A549 (cell line): ENCODE results near the gene RPH3AL. TPM values are rescaled to one million over a fixed set of nuclear protein-coding genes. Genes with fewer than 3 reads are reported as not detected.
A peak's percentile ranks its signal among the peaks of the same experiment; 100 is the strongest.

Source experiments
- ATAC-seq, 2 experiments: fragments of 200-7000 bp in 1 of 2; fragments of >200 bp in 1 of 2; cut with Nextera tagmentation in 1 of 2; cut with Tn5 transposase in 1 of 2; 3 replicates each; pipeline versions ENCODE4 v1.8.0 to v1.9.1; 2018 to 2020; ENCODE audit warnings: mild to moderate bottlenecking in 1 of 2, moderate library complexity in 1 of 2
- CTCF ChIA-PET: fragments of 300-600 bp; sonication (Branson Sonifier 250); formaldehyde crosslinking; extraction: SDS; loops from one replicate; lab custom pipeline; 2021; ENCODE audit warnings: antibody characterized with exemption, inconsistent platforms; lab: Yijun Ruan, JAX
- POLR2A ChIA-PET: fragments of 350-600 bp; formaldehyde crosslinking; extraction: SDS; loops from one replicate; lab custom pipeline; 2021; ENCODE audit warnings: antibody characterized with exemption, inconsistent platforms; lab: Yijun Ruan, JAX
- DNase-seq, 2 experiments: peaks; one replicate each; pipeline versions ENCODE4 v3.0.0 to v3.0.0-alpha.2; 2011 to 2016; ENCODE audit warnings: low read depth in 1 of 2, low spot score in 1 of 2
- FAIRE-seq: peaks from 2 replicates; lab custom pipeline; 2011; peaks lifted over from hg19 to GRCh38; lab: Jason Lieb, UNC
- H3K27ac ChIP-seq, 2 experiments: fragments of >200 bp; sonication (Bioruptor Twin); formaldehyde crosslinking; 3 replicates each; pipeline ENCODE4 v1.5.1; 2016 to 2017
- H3K4me1 ChIP-seq: fragments of >200 bp; sonication (Bioruptor Twin); formaldehyde crosslinking; 3 replicates; pipeline ENCODE4 v1.6.1; 2016
- H3K4me2 ChIP-seq: fragments of >200 bp; sonication (Bioruptor Twin); formaldehyde crosslinking; 3 replicates; pipeline ENCODE4 v1.6.1; 2016
- H3K4me3 ChIP-seq: fragments of >200 bp; sonication (Bioruptor Twin); formaldehyde crosslinking; 3 replicates; pipeline ENCODE4 v1.5.1; 2016
- H3K9me3 ChIP-seq: fragments of >200 bp; sonication (Bioruptor Twin); formaldehyde crosslinking; 3 replicates; pipeline ENCODE4 v1.6.1; 2016
- BHLHE40 ChIP-seq: IDR thresholded peaks from 2 replicates; pipeline ENCODE4 v1.6.1; 2012; ENCODE audit warnings: low read depth, low read length, inconsistent platforms
- CBX8 ChIP-seq: fragments of 200-600 bp; sonication (generic); IDR thresholded peaks from 2 replicates; pipeline ENCODE4 v1.6.1; 2016
- CHD4 ChIP-seq: fragments of 200-600 bp; sonication (generic); IDR thresholded peaks from 2 replicates; pipeline ENCODE4 v1.6.1; 2016; ENCODE audit warnings: antibody characterized with exemption, mild to moderate bottlenecking, borderline replicate concordance
- EHF ChIP-seq: fragments of 250-450 bp; sonication (Bioruptor Pico); IDR thresholded peaks from 2 replicates; pipeline ENCODE4 v1.5.0; 2020; ENCODE audit warnings: mild to moderate bottlenecking
- EHMT2 ChIP-seq: fragments of 200-600 bp; sonication (generic); IDR thresholded peaks from 2 replicates; pipeline ENCODE4 v1.6.1; 2016; ENCODE audit warnings: antibody characterized with exemption, low read depth, mild to moderate bottlenecking, moderate library complexity
- ESRRA ChIP-seq: fragments of 150-350 bp; IDR thresholded peaks from 2 replicates; pipeline ENCODE4 v1.6.1; 2014; ENCODE audit warnings: mild to moderate bottlenecking, low read length, borderline replicate concordance
- FOSL2 ChIP-seq, 2 experiments: fragments of 450-650 bp in 1 of 2; fragments of >200 bp in 1 of 2; sonication (Bioruptor Twin) in 1 of 2; formaldehyde crosslinking; IDR thresholded peaks; 2 replicates each; pipeline versions ENCODE4 v1.5.0 to v1.6.1; 2016 to 2020; ENCODE audit warnings: mild to moderate bottlenecking in 1 of 2, moderate library complexity in 1 of 2
- HDAC2 ChIP-seq: fragments of 200-600 bp; sonication (generic); IDR thresholded peaks from 2 replicates; pipeline ENCODE4 v1.6.1; 2016
- JUNB ChIP-seq: fragments of >200 bp; sonication (Bioruptor Twin); formaldehyde crosslinking; IDR thresholded peaks from 2 replicates; pipeline ENCODE4 v1.6.1; 2016
- KDM1A ChIP-seq: fragments of 200-600 bp; sonication (generic); IDR thresholded peaks from 2 replicates; pipeline ENCODE4 v1.6.1; 2016; ENCODE audit warnings: low read depth, mild to moderate bottlenecking
- KDM5A ChIP-seq: fragments of 200-600 bp; sonication (generic); IDR thresholded peaks from 2 replicates; pipeline ENCODE4 v1.6.1; 2016; ENCODE audit warnings: antibody characterized with exemption, mild to moderate bottlenecking
- MAFK ChIP-seq: fragments of 450-650 bp; IDR thresholded peaks from 2 replicates; pipeline ENCODE4 v1.6.1; 2014; ENCODE audit not compliant: partially characterized antibody
- MAZ ChIP-seq: fragments of 150-350 bp; IDR thresholded peaks from 2 replicates; pipeline ENCODE4 v1.6.1; 2014; ENCODE audit warnings: antibody characterized with exemption, low read depth, low read length, borderline replicate concordance
- REST ChIP-seq: fragments of 200-600 bp; sonication (generic); IDR thresholded peaks from 2 replicates; pipeline ENCODE4 v1.6.1; 2016; ENCODE audit warnings: antibody characterized with exemption, mild to moderate bottlenecking, moderate library complexity
- TP53 ChIP-seq: fragments of 250-450 bp; sonication (Bioruptor Pico); IDR thresholded peaks from 2 replicates; pipeline ENCODE4 v1.5.0; 2021; ENCODE audit warnings: mild to moderate bottlenecking, moderate library complexity
- ZNF302 ChIP-seq: fragments of 250-450 bp; sonication (Bioruptor Pico); IDR thresholded peaks from 2 replicates; pipeline ENCODE4 v1.9.0; 2021; ENCODE audit warnings: inconsistent platforms, mild to moderate bottlenecking, moderate library complexity
- ZSCAN20 ChIP-seq: fragments of 250-450 bp; sonication (Bioruptor Pico); IDR thresholded peaks from 2 replicates; pipeline ENCODE4 v1.8.0; 2022; ENCODE audit warnings: mild to moderate bottlenecking, moderate library complexity
- WGBS: methylation state at CpG from one replicate; pipeline ENCODE4 v1.1.6; 2017; ENCODE audit errors: missing lambda C conversion rate; 5-methylcytosine and 5-hydroxymethylcytosine counted together
- polyA plus RNA-seq, 4 experiments: library from polyadenylated mRNA; depleted of rRNA in 3 of 4; stranded (reverse); fragments of >200 nt; fragmentation: RNase III in 1 of 4; extraction: RNeasy Plus Mini Kit Qiagen cat#74134 plus additional on column Dnase treatment in 1 of 4; gene quantifications; 2 replicates in 3 of 4; 3 replicates in 1 of 4; pipeline ENCODE4 v1.2.3, GENCODE V29; 2011 to 2017

RPH3AL gene
- polyA plus RNA-seq, 2 of the 4 experiments (the other 2 are of a cell fraction): 23.3 to 31.1 TPM

- TF ChIP-seq HDAC2 (no peak), ZNF302 (CRISPR knock-in tag) (no peak), FOSL2 (IDR thresholded peaks at IDR 0.05) (no peak), FOSL2 (CRISPR knock-in tag; IDR thresholded peaks at IDR 0.05) (no peak), TP53 (CRISPR knock-in tag) (peak; percentile 41; the same call in 1 of the 2 replicates), CHD4 (no peak)
- ATAC-seq (no peak), FAIRE-seq (peak; percentile 63), DNase-seq (peak in 1 of 2 experiments; percentile 49)
- Histone ChIP-seq H3K4me1 (peaks cover 50% of the 10 kb centered on the region), H3K27ac (peak overlapping the region; percentile 97 to 98), H3K9me3 (no peaks in the 10 kb centered on the region), H3K4me2 (peak overlapping the region; percentile 85), H3K4me3 (no peak overlapping the region)
- WGBS: 50% methylated on average over 2 of the region's 2 CpGs
- ChIA-PET POLR2A (interaction anchor here (0.7 kb wide), 1 partner anchor 12 kb away, joined by 4 read pairs; no protein-coding TSS in a partner anchor), CTCF (interaction anchor here (0.7 kb wide), 1 partner anchor 146 kb away, joined by 3 read pairs; no protein-coding TSS in a partner anchor)
Measured at GRCh38 chr17:348012-348411, 4.6 kb downstream of the RPH3AL start.

GRCh38 chr17:347309-347899, 5.2 kb downstream of the RPH3AL start:
- TF ChIP-seq MAFK: no peak
- TF ChIP-seq BHLHE40: no peak
- TF ChIP-seq JUNB: no peak
- no peak for TF ChIP-seq ESRRA
- no peak for TF ChIP-seq EHF (CRISPR knock-in tag)
- no peak for TF ChIP-seq EHMT2
- Histone ChIP-seq H3K4me1 (peaks cover 50% of the 10 kb centered on the region), H3K4me3 (no peak overlapping the region), H3K27ac (peak overlapping the region; percentile 97 to 98; a peak in 4 of 6 replicates), H3K4me2 (peak overlapping the region; percentile 85; the same call in 1 of the 3 replicates), H3K9me3 (no peaks in the 10 kb centered on the region)
- FAIRE-seq (peak; percentile 63), DNase-seq (no peak), ATAC-seq (no peak)
- CTCF ChIA-PET: interaction anchor here (0.7 kb wide), 1 partner anchor 145 kb away, joined by 3 read pairs; no protein-coding TSS in a partner anchor
- 95% methylated on average over 5 of the region's 5 CpGs for WGBS
- POLR2A ChIA-PET: no interaction called here

GRCh38 chr17:345992-346785, 6.4 kb downstream of the RPH3AL start:
- TF ChIP-seq CHD4: 0 out of 2 replicates have a peak, but pooled peaks have one; percentile 67
- TF ChIP-seq MAZ: no peak
- TF ChIP-seq KDM1A: peak; percentile 89
- TF ChIP-seq ZSCAN20 (CRISPR knock-in tag): no peak
- TF ChIP-seq KDM5A: no peak
- peak; percentile 61; the same call in 1 of the 2 replicates for TF ChIP-seq HDAC2
- TF ChIP-seq CBX8: no peak
- no peak for TF ChIP-seq REST
- whole genome bisulfite sequencing: 92% methylated on average over 12 of the region's 12 CpGs
- Histone ChIP-seq H3K9me3 (no peaks in the 10 kb centered on the region), H3K4me2 (no peak overlapping the region), H3K4me3 (no peak overlapping the region), H3K27ac (peak overlapping the region in 1 of 2 experiments; percentile 98; a peak in 1 of 6 replicates), H3K4me1 (peaks cover 40% of the 10 kb centered on the region)
- ChIA-PET POLR2A (no interaction called here), CTCF (interaction anchor here (0.5 to 1.3 kb wide), 2 partner anchors 8 to 10 kb away, joined by 4 read pairs; no protein-coding TSS in a partner anchor)
- FAIRE-seq (no peak), ATAC-seq (no peak), DNase-seq (no peak)
